GM12878 (cell line): Measurements from ENCODE around the gene MAPKAP1. TPM values are rescaled to one million over a fixed set of nuclear protein-coding genes. Genes with fewer than 3 reads are reported as not detected.

Experiments
- ATAC-seq: fragments of 200-7000 bp; cut with Tn5 transposase; 3 replicates; pipeline ENCODE4 v1.9.1; 2020; ENCODE audit warnings: mild to moderate bottlenecking, moderate library complexity
- BruUV-seq: library from RNA; stranded (reverse); fragments of 400-500 nt; replicated peaks from 2 replicates; lab custom pipeline; 2021; lab: Mats Ljungman, UMichigan
- CTCF ChIA-PET: fragments of 300-600 bp; sonication (Branson Sonifier 250); formaldehyde crosslinking; extraction: SDS; loops from one replicate; lab custom pipeline; 2021; ENCODE audit warnings: inconsistent platforms; lab: Yijun Ruan, JAX
- POLR2A ChIA-PET: fragments of 350-600 bp; formaldehyde crosslinking; extraction: SDS; loops from one replicate; lab custom pipeline; 2021; ENCODE audit warnings: inconsistent platforms; lab: Charles Lee
- RAD21 ChIA-PET: fragments of 300-600 bp; sonication (Branson Sonifier 250); formaldehyde crosslinking; loops from one replicate; lab custom pipeline; 2023; ENCODE audit warnings: antibody characterized with exemption; ENCODE audit not compliant: unreplicated experiment; lab: Charles Lee
- SMC1A ChIA-PET: fragments of 300-600 bp; sonication (Branson Sonifier 250); formaldehyde crosslinking; loops from one replicate; lab custom pipeline; 2023; ENCODE audit not compliant: unreplicated experiment, uncharacterized antibody; lab: Charles Lee
- DNase-seq: peaks from one replicate; pipeline ENCODE4 v3.0.0-alpha.2; 2011; ENCODE audit warnings: low read depth, low spot score
- FAIRE-seq: peaks from 3 replicates; lab custom pipeline; 2011; peaks lifted over from hg19 to GRCh38; lab: Jason Lieb, UNC
- H2AFZ ChIP-seq: 2 replicates; pipeline ENCODE4 v1.6.0; 2011; ENCODE audit warnings: low read depth, low read length, control low read depth; ENCODE audit not compliant: control insufficient read depth
- H3K27ac ChIP-seq: 2 replicates; pipeline ENCODE4 v1.5.1; 2011; ENCODE audit warnings: control low read depth; ENCODE audit not compliant: control insufficient read depth, insufficient read depth
- H3K27me3 ChIP-seq, 2 experiments: replicated peaks in 1 of 2; 2 replicates each; pipeline versions ENCODE4 v1.6.0 to v1.6.1; 2011; ENCODE audit warnings: low read length in 1 of 2; ENCODE audit not compliant: control insufficient read depth in 2 of 2, insufficient read depth in 2 of 2
- H3K36me3 ChIP-seq, 2 experiments: 2 replicates each; pipeline ENCODE4 v1.5.1; 2011; ENCODE audit warnings: low read length in 1 of 2; ENCODE audit not compliant: control insufficient read depth in 2 of 2, insufficient read depth in 2 of 2
- H3K4me1 ChIP-seq: 2 replicates; pipeline ENCODE4 v1.6.1; 2011; ENCODE audit warnings: mild to moderate bottlenecking, low read length, moderate library complexity, mixed read lengths; ENCODE audit not compliant: control insufficient read depth, insufficient read depth
- H3K4me2 ChIP-seq: 2 replicates; pipeline ENCODE4 v1.6.0; 2011; ENCODE audit warnings: control low read depth; ENCODE audit not compliant: control insufficient read depth, insufficient read depth
- H3K4me3 ChIP-seq: fragments of 200-600 bp; sonication (generic); 2 replicates; pipeline ENCODE4 v1.5.1; 2016
- H3K79me2 ChIP-seq: 2 replicates; pipeline ENCODE4 v1.6.0; 2011; ENCODE audit warnings: low read length; ENCODE audit not compliant: control insufficient read depth, insufficient read depth
- H3K9ac ChIP-seq: 2 replicates; pipeline ENCODE4 v1.8.0; 2011; ENCODE audit warnings: low read length, control low read depth, mixed read lengths; ENCODE audit not compliant: control insufficient read depth, insufficient read depth
- H3K9me3 ChIP-seq: replicated peaks from 3 replicates; pipeline ENCODE4 v1.5.1; 2011; ENCODE audit warnings: mild to moderate bottlenecking, low read length; ENCODE audit not compliant: control insufficient read depth, insufficient read depth
- H4K20me1 ChIP-seq: 2 replicates; pipeline ENCODE4 v1.6.0; 2011; ENCODE audit not compliant: control insufficient read depth, insufficient read depth
- BCL11A ChIP-seq: IDR thresholded peaks from 2 replicates; pipeline ENCODE4 v1.6.1; 2011; ENCODE audit warnings: low read depth, low read length
- CBX3 ChIP-seq: fragments of 200-600 bp; sonication (generic); IDR thresholded peaks from 2 replicates; pipeline ENCODE4 v1.6.1; 2016; ENCODE audit warnings: low read depth, borderline replicate concordance
- CEBPB ChIP-seq, 2 experiments: fragments of 150-350 bp in 1 of 2; IDR thresholded peaks; 2 replicates each; pipeline ENCODE4 v1.6.1; 2012 to 2014; ENCODE audit warnings: low read depth in 2 of 2, low read length in 2 of 2, borderline replicate concordance in 1 of 2, inconsistent platforms in 1 of 2
- CHD4 ChIP-seq: fragments of 200-600 bp; sonication (generic); IDR thresholded peaks from 2 replicates; pipeline ENCODE4 v1.6.1; 2016; ENCODE audit warnings: mild to moderate bottlenecking
- EED ChIP-seq: sonication (generic); IDR thresholded peaks from 2 replicates; pipeline ENCODE4 v1.6.1; 2016; ENCODE audit warnings: antibody characterized with exemption, low read depth
- HCFC1 ChIP-seq: fragments of 150-350 bp; IDR thresholded peaks from 2 replicates; pipeline ENCODE4 v1.6.1; 2014; ENCODE audit warnings: low read length
- IKZF1 ChIP-seq: fragments of 450-650 bp; conservative IDR thresholded peaks from 2 replicates; pipeline ENCODE4 v1.6.1; 2017; ENCODE audit warnings: antibody characterized with exemption, mild to moderate bottlenecking
- IRF4 ChIP-seq: IDR thresholded peaks from 2 replicates; pipeline ENCODE4 v1.6.1; 2011; ENCODE audit warnings: low read depth, low read length
- MTA2 ChIP-seq: fragments of 450-650 bp; IDR thresholded peaks from 2 replicates; pipeline ENCODE4 v1.6.1; 2016; ENCODE audit warnings: low read depth, mild to moderate bottlenecking, moderate library complexity
- NFIC ChIP-seq: IDR thresholded peaks from 2 replicates; pipeline ENCODE4 v1.6.1; 2012; ENCODE audit warnings: low read depth, mild to moderate bottlenecking, inconsistent platforms, low read length, moderate library complexity
- NRF1 ChIP-seq: conservative IDR thresholded peaks from 2 replicates; pipeline ENCODE4 v1.6.1; 2011; ENCODE audit warnings: mild to moderate bottlenecking, low read depth, low read length, improper control_type of control experiment
- PKNOX1 ChIP-seq: fragments of 450-650 bp; IDR thresholded peaks from 2 replicates; pipeline ENCODE4 v1.6.1; 2016; ENCODE audit warnings: mild to moderate bottlenecking
- RELA ChIP-seq: fragments of 450-650 bp; IDR thresholded peaks from 2 replicates; pipeline ENCODE4 v1.8.0; 2014; ENCODE audit warnings: borderline replicate concordance; ENCODE audit not compliant: partially characterized antibody
- TCF3 ChIP-seq: IDR thresholded peaks from 2 replicates; pipeline ENCODE4 v1.6.1; 2012; ENCODE audit warnings: low read depth, mild to moderate bottlenecking, low read length, borderline replicate concordance; ENCODE audit not compliant: insufficient read depth
- ZNF24 ChIP-seq: fragments of 450-650 bp; IDR thresholded peaks from 2 replicates; pipeline ENCODE4 v1.6.1; 2017; ENCODE audit warnings: antibody characterized with exemption, mild to moderate bottlenecking
- WGBS: methylation state at CpG from one replicate; pipeline ENCODE4 v1.1.6; 2016; ENCODE audit warnings: low lambda C conversion rate; ENCODE audit not compliant: insufficient replicate concordance, insufficient coverage; ENCODE audit errors: missing lambda C conversion rate; 5-methylcytosine and 5-hydroxymethylcytosine counted together
- in situ Hi-C: fragments of 300-500 bp; cut with MboI; formaldehyde crosslinking; loops from 9 replicates; pipeline ENCODE4 v1.14.3; 2018; ENCODE audit warnings: mixed read lengths
- intact Hi-C: fragments of 100-400 bp; cut with micrococcal nuclease; formaldehyde crosslinking; loops from one replicate; pipeline ENCODE4 v1.14.2; 2022; ENCODE audit not compliant: unreplicated experiment
- polyA plus RNA-seq, 11 experiments: library from polyadenylated mRNA; depleted of rRNA in 4 of 11; unstranded in 6 of 11; stranded (reverse) in 5 of 11; fragments of >200 nt; fragmentation: Nextera tagmentation in 4 of 11; fragmentation: Illumina TruSeq in 1 of 11; extraction: Ambion mirVana in 4 of 11; extraction: Trizol in 1 of 11; gene quantifications; 1 replicate in 1 of 11; 2 replicates in 10 of 11; pipeline versions ENCODE4 v1.2.1 to v1.2.3, GENCODE V29; 2011 to 2016; ENCODE audit warnings: inconsistent platforms in 2 of 11, missing spikeins in 2 of 11, low read depth in 1 of 11
- total RNA-seq, 4 experiments: library from RNA; depleted of rRNA in 3 of 4; stranded (reverse); fragments of >200 nt in 3 of 4; fragmentation: Illumina TruSeq in 1 of 4; extraction: Trizol in 1 of 4; gene quantifications; 2 replicates each; pipeline versions ENCODE4 v1.2.1 to v1.2.3, GENCODE V29; 2013 to 2021
- TF ChIP-seq, protein P1 (sequence below): fragments of 450-650 bp; IDR thresholded peaks from 2 replicates; pipeline ENCODE4 v1.6.1; 2014; ENCODE audit warnings: mild to moderate bottlenecking
- TF ChIP-seq, protein P2 (sequence below): fragments of 450-650 bp; conservative IDR thresholded peaks from 2 replicates; pipeline ENCODE4 v1.6.1; 2017; ENCODE audit warnings: mild to moderate bottlenecking, moderate library complexity
- TF ChIP-seq, protein P3 (sequence below): IDR thresholded peaks from 2 replicates; pipeline ENCODE4 v1.6.1; 2012; ENCODE audit warnings: low read length, inconsistent platforms

Gene MAPKAP1
- total and polyA plus RNA-seq, 10 of the 15 experiments (the other 5 are each of a cell fraction or from before 2014, with no cell fraction given) = 5.1 to 188 (median 105) TPM

DNA sequence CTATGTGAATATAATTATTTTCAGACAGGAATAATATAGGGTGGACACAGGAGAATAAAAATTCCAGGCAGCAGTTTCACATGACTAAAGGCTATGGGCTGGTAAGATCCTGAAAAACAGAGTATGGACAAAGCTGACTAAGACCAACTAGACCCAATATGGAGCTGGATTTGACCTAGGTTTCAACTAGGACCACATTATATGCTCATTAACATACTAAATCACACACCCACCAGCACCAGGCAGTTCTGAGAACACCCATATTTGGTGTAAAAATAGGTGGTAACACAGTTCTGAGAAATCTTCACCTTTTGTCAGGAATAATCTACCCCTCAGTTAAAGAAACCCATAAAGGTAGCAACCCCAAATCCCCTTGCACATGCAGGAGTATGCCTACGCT lies 64.7 kb downstream of the MAPKAP1 start:
- peak overlapping the region; percentile 2; the same call in 1 of the 2 replicates for H3K27ac ChIP-seq
- H3K79me2 ChIP-seq = peaks cover 63% of the 10 kb centered on the region
- ChIA-PET RAD21 (interaction anchor here (0.7 to 2.6 kb wide), 3 partner anchors 8 to 107 kb away, joined by 5 to 13 read pairs (median 6); no protein-coding TSS in a partner anchor), POLR2A (no interaction called here), SMC1A (interaction anchor here (0.6 to 14.6 kb wide), 6 partner anchors 10 to 195 kb away, joined by 3 to 157 read pairs (median 4); partner anchors contain the start of gene MAPKAP1), CTCF (no interaction called here)
- H3K4me2 ChIP-seq = no peak overlapping the region
- FAIRE-seq (no peak), DNase-seq (no peak), ATAC-seq (no peak)
- no peak for TF ChIP-seq MTA2
- TF ChIP-seq RELA = no peak
- no peak for TF ChIP-seq IRF4
- TF ChIP-seq BCL11A = no peak
- TF ChIP-seq PKNOX1 = no peak
- TF ChIP-seq CHD4 = no peak
- no peak for TF ChIP-seq NRF1
- TF ChIP-seq CBX3 = no peak
- no peak for TF ChIP-seq ZNF24
- TF ChIP-seq, protein P1, sequence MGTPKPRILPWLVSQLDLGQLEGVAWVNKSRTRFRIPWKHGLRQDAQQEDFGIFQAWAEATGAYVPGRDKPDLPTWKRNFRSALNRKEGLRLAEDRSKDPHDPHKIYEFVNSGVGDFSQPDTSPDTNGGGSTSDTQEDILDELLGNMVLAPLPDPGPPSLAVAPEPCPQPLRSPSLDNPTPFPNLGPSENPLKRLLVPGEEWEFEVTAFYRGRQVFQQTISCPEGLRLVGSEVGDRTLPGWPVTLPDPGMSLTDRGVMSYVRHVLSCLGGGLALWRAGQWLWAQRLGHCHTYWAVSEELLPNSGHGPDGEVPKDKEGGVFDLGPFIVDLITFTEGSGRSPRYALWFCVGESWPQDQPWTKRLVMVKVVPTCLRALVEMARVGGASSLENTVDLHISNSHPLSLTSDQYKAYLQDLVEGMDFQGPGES = no peak
- no peak for TF ChIP-seq TCF3
- no peak for TF ChIP-seq HCFC1
- TF ChIP-seq IKZF1 = no peak
- no peak for TF ChIP-seq CEBPB (IDR thresholded peaks at IDR 0.05; ENCODE audit: borderline replicate concordance in 1 of 2, low read depth in 2 of 2, low read length in 2 of 2)
- no peak for TF ChIP-seq NFIC
- TF ChIP-seq EED = no peak
- TF ChIP-seq, protein P2, sequence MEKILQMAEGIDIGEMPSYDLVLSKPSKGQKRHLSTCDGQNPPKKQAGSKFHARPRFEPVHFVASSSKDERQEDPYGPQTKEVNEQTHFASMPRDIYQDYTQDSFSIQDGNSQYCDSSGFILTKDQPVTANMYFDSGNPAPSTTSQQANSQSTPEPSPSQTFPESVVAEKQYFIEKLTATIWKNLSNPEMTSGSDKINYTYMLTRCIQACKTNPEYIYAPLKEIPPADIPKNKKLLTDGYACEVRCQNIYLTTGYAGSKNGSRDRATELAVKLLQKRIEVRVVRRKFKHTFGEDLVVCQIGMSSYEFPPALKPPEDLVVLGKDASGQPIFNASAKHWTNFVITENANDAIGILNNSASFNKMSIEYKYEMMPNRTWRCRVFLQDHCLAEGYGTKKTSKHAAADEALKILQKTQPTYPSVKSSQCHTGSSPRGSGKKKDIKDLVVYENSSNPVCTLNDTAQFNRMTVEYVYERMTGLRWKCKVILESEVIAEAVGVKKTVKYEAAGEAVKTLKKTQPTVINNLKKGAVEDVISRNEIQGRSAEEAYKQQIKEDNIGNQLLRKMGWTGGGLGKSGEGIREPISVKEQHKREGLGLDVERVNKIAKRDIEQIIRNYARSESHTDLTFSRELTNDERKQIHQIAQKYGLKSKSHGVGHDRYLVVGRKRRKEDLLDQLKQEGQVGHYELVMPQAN = no peak
- TF ChIP-seq, protein P3, sequence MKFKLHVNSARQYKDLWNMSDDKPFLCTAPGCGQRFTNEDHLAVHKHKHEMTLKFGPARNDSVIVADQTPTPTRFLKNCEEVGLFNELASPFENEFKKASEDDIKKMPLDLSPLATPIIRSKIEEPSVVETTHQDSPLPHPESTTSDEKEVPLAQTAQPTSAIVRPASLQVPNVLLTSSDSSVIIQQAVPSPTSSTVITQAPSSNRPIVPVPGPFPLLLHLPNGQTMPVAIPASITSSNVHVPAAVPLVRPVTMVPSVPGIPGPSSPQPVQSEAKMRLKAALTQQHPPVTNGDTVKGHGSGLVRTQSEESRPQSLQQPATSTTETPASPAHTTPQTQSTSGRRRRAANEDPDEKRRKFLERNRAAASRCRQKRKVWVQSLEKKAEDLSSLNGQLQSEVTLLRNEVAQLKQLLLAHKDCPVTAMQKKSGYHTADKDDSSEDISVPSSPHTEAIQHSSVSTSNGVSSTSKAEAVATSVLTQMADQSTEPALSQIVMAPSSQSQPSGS = no peak
- no peak overlapping the region for H3K9ac ChIP-seq
- BruUV-seq = no TSS peak
- H3K36me3 ChIP-seq = peaks cover 0 to 3% of the 10 kb centered on the region in 2 experiments; a peak in 1 of 4 replicates
- no peaks in the 10 kb centered on the region for H4K20me1 ChIP-seq
- H3K4me1 ChIP-seq = peaks cover 71% of the 10 kb centered on the region
- intact Hi-C loops = no loop called here
- WGBS = 94% methylated on average over 1 of the region's 1 CpG
- in situ Hi-C loops = loop anchor here (25.0 kb wide), 1 partner anchor 1430 kb away; no protein-coding TSS in a partner anchor
- H3K9me3 ChIP-seq = no peaks in the 10 kb centered on the region
- H2AFZ ChIP-seq = no peak overlapping the region
- no peak overlapping the region for H3K4me3 ChIP-seq
- H3K27me3 ChIP-seq = no peaks in the 10 kb centered on the region
